Ishikawa (cell line): ENCODE results near the gene DGKZ.

ENCODE experiments used
- CREB1 ChIP-seq: IDR thresholded peaks from 2 replicates; pipeline ENCODE4 v1.6.1; 2012; ENCODE audit warnings: low read depth
- EP300 ChIP-seq: IDR thresholded peaks from 2 replicates; pipeline ENCODE4 v1.6.1; 2012; ENCODE audit warnings: borderline replicate concordance
- RAD21 ChIP-seq: IDR thresholded peaks from 2 replicates; pipeline ENCODE4 v1.6.1; 2012; ENCODE audit warnings: low read depth
- TAF1 ChIP-seq: IDR thresholded peaks from 2 replicates; pipeline ENCODE4 v1.6.1; 2012; ENCODE audit warnings: low read depth, mild to moderate bottlenecking

- TF ChIP-seq EP300 (no peak), CREB1 (no peak), RAD21 (no peak), TAF1 (no peak)
Observed at GRCh38 chr11:46305295-46305694, 42.0 kb upstream of the DGKZ start.
